ENCODE data around the gene CDH13. TPM values are rescaled to one million over a fixed set of nuclear protein-coding genes. Genes with fewer than 3 reads are reported as not detected.
A peak's percentile ranks its signal among the peaks of the same experiment; 100 is the strongest.

Gene CDH13
- total and polyA plus RNA-seq, 2 experiments from 2014 or later: 1.6 to 4.4 TPM

DNA sequence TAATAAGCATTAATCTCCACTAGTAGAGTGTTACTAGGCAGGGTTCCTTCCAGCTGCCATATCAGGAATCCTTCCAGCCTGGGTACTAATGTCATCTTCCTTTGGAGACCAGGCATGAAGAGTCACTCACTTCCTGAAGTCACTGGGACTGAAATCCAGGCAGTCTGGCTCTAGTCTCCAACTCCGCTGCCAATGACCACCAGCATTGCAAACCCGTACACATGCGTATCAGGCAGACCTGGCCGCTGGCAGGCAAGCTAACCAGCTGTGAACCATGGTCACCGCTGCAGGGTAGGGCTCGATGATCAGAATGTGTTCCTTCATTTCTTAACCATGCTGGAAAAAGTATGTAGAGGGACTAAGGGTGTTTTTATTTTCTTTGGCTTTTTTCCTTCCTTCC is 255.5 kb downstream of the CDH13 start:
- Histone ChIP-seq H3K4me3 (no peak overlapping the region), H4K20me1 (replicated peaks; ENCODE audit: insufficient read depth) (no peaks in the 10 kb centered on the region), H3K4me1 (ENCODE audit: insufficient read depth) (no peaks in the 10 kb centered on the region; the same call in 1 of the 2 replicates), H3K27me3 (ENCODE audit: insufficient read depth) (no peaks in the 10 kb centered on the region), H3K79me2 (replicated peaks; ENCODE audit: insufficient read depth) (no peaks in the 10 kb centered on the region), H3K36me3 (ENCODE audit: insufficient read depth) (no peaks in the 10 kb centered on the region; the same call in 1 of the 2 replicates), H3K4me2 (no peak overlapping the region), H3F3A (replicated peaks; ENCODE audit: low read depth) (no peaks in the 10 kb centered on the region), H3K27ac (ENCODE audit: low read depth) (no peak overlapping the region), H3K9me2 (ENCODE audit: insufficient read depth) (peaks cover 2% of the 10 kb centered on the region), H2AFZ (no peak overlapping the region)
- Mint-ChIP-seq H3K4me1 (peaks cover 16% of the 10 kb centered on the region), H3K27me3 (ENCODE audit: insufficient read depth, low read depth, poor library complexity) (peaks cover 2% of the 10 kb centered on the region), H3K27ac (0 out of 2 replicates have a peak overlapping the region, but pooled peaks have one; percentile 36), H3K4me3 (no peak overlapping the region), H3K9me3 (no peaks in the 10 kb centered on the region), H3K36me3 (ENCODE audit: low read depth) (no peaks in the 10 kb centered on the region)
- TF ChIP-seq JUNB (IDR thresholded peaks at IDR 0.05; ENCODE audit: unreplicated experiment) (no peak), EZH2 (IDR thresholded peaks at IDR 0.05; ENCODE audit: low read depth, unreplicated experiment) (no peak), NANOG (IDR thresholded peaks at IDR 0.05; ENCODE audit: borderline replicate concordance) (no peak)
- DNase-seq (ENCODE audit: low spot score) (no peak), ATAC-seq (no peak)

DNA sequence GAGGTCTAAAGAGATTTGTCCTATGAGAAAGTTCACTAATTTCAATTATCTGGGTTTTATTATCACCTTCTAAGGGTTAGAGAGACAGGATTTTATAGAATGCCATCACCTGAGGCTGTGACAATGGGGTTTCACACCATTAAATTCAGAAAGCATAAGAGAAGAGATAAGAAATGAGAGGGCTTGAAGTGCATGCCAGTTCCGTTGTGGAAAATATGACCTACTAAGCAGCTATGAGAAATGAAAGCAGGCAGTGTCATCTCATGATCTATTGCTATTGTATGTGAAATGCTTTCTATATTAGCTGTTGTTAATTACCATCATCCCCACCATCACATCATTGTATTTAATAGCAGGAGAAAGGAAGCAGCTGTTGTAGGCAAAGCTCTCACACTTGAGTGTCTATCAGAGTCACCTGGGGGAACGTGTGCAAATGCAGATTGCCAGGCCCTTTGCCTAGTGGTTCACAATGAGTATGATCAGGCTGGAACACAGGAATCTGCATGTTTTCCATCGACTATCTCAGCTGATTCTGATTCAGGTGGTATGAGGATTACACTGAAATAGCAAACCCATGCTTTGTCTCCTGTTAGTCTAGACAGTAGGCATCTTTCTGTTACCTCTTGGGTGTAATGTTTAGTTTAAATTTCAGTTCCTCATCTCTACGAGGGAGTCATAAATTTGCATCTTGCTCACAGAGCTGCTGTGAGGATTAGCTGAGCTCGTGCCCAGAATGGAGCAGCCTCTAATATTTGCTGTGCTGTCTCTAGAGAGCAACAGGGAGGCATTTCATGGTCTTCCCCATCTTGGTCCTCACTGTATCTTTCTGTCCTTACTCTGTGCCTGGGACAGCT is 256.4 kb downstream of the CDH13 start:
- DNase-seq (ENCODE audit: low spot score): no peak
- Histone ChIP-seq H3K4me2 (no peak overlapping the region), H3K36me3 (ENCODE audit: insufficient read depth) (no peaks in the 10 kb centered on the region; the same call in 1 of the 2 replicates), H3K4me1 (ENCODE audit: insufficient read depth) (no peaks in the 10 kb centered on the region; the same call in 1 of the 2 replicates), H3F3A (replicated peaks; ENCODE audit: low read depth) (no peaks in the 10 kb centered on the region), H3K9me2 (ENCODE audit: insufficient read depth) (peaks cover 2% of the 10 kb centered on the region; the same call in 1 of the 2 replicates), H3K79me2 (replicated peaks; ENCODE audit: insufficient read depth) (no peaks in the 10 kb centered on the region), H3K27me3 (ENCODE audit: insufficient read depth) (no peaks in the 10 kb centered on the region), H2AFZ (no peak overlapping the region), H3K27ac (ENCODE audit: low read depth) (no peak overlapping the region), H3K4me3 (no peak overlapping the region), H4K20me1 (replicated peaks; ENCODE audit: insufficient read depth) (no peaks in the 10 kb centered on the region)
- no peak for ATAC-seq
- no peaks in the 10 kb centered on the region for H3K9me3 Mint-ChIP-seq
- TF ChIP-seq, protein P1, sequence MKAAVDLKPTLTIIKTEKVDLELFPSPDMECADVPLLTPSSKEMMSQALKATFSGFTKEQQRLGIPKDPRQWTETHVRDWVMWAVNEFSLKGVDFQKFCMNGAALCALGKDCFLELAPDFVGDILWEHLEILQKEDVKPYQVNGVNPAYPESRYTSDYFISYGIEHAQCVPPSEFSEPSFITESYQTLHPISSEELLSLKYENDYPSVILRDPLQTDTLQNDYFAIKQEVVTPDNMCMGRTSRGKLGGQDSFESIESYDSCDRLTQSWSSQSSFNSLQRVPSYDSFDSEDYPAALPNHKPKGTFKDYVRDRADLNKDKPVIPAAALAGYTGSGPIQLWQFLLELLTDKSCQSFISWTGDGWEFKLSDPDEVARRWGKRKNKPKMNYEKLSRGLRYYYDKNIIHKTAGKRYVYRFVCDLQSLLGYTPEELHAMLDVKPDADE (IDR thresholded peaks at IDR 0.05): no peak
- TF ChIP-seq STAT1 (IDR thresholded peaks at IDR 0.05; ENCODE audit: unreplicated experiment) (no peak), POLR2AphosphoS5 (IDR thresholded peaks at IDR 0.05; ENCODE audit: low read depth) (no peak), EZH2phosphoT487 (IDR thresholded peaks at IDR 0.05; ENCODE audit: unreplicated experiment) (no peak), EZH2 (IDR thresholded peaks at IDR 0.05; ENCODE audit: low read depth, unreplicated experiment) (no peak)
- TF ChIP-seq, protein P2, sequence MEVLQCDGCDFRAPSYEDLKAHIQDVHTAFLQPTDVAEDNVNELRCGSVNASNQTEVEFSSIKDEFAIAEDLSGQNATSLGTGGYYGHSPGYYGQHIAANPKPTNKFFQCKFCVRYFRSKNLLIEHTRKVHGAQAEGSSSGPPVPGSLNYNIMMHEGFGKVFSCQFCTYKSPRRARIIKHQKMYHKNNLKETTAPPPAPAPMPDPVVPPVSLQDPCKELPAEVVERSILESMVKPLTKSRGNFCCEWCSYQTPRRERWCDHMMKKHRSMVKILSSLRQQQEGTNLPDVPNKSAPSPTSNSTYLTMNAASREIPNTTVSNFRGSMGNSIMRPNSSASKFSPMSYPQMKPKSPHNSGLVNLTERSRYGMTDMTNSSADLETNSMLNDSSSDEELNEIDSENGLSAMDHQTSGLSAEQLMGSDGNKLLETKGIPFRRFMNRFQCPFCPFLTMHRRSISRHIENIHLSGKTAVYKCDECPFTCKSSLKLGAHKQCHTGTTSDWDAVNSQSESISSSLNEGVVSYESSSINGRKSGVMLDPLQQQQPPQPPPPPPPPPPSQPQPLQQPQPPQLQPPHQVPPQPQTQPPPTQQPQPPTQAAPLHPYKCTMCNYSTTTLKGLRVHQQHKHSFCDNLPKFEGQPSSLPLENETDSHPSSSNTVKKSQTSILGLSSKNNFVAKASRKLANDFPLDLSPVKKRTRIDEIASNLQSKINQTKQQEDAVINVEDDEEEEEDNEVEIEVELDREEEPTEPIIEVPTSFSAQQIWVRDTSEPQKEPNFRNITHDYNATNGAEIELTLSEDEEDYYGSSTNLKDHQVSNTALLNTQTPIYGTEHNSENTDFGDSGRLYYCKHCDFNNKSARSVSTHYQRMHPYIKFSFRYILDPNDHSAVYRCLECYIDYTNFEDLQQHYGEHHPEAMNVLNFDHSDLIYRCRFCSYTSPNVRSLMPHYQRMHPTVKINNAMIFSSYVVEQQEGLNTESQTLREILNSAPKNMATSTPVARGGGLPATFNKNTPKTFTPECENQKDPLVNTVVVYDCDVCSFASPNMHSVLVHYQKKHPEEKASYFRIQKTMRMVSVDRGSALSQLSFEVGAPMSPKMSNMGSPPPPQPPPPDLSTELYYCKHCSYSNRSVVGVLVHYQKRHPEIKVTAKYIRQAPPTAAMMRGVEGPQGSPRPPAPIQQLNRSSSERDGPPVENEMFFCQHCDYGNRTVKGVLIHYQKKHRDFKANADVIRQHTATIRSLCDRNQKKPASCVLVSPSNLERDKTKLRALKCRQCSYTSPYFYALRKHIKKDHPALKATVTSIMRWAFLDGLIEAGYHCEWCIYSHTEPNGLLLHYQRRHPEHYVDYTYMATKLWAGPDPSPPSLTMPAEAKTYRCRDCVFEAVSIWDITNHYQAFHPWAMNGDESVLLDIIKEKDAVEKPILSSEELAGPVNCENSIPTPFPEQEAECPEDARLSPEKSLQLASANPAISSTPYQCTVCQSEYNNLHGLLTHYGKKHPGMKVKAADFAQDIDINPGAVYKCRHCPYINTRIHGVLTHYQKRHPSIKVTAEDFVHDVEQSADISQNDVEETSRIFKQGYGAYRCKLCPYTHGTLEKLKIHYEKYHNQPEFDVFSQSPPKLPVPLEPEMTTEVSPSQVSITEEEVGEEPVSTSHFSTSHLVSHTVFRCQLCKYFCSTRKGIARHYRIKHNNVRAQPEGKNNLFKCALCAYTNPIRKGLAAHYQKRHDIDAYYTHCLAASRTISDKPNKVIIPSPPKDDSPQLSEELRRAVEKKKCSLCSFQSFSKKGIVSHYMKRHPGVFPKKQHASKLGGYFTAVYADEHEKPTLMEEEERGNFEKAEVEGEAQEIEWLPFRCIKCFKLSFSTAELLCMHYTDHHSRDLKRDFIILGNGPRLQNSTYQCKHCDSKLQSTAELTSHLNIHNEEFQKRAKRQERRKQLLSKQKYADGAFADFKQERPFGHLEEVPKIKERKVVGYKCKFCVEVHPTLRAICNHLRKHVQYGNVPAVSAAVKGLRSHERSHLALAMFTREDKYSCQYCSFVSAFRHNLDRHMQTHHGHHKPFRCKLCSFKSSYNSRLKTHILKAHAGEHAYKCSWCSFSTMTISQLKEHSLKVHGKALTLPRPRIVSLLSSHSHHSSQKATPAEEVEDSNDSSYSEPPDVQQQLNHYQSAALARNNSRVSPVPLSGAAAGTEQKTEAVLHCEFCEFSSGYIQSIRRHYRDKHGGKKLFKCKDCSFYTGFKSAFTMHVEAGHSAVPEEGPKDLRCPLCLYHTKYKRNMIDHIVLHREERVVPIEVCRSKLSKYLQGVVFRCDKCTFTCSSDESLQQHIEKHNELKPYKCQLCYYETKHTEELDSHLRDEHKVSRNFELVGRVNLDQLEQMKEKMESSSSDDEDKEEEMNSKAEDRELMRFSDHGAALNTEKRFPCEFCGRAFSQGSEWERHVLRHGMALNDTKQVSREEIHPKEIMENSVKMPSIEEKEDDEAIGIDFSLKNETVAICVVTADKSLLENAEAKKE (CRISPR knock-in tag; IDR thresholded peaks at IDR 0.05): no peak
- H3K36me3 Mint-ChIP-seq (ENCODE audit: low read depth): no peaks in the 10 kb centered on the region
- H3K4me3 Mint-ChIP-seq: no peak overlapping the region
- H3K4me1 Mint-ChIP-seq: peaks cover 18% of the 10 kb centered on the region
- peaks cover 2% of the 10 kb centered on the region for H3K27me3 Mint-ChIP-seq (ENCODE audit: insufficient read depth, low read depth, poor library complexity)
- H3K27ac Mint-ChIP-seq: no peak overlapping the region

Data from GM23338 (cell line).